HG02973 (cell line): Measurements from ENCODE around the gene ZNF771.
"Not testable (repeated sequence)": the region's sequence is repeated elsewhere in the genome, so short reads cannot be mapped to it uniquely, and the experiment has no call there.

Experiments
- ATAC-seq: cut with Tn5 transposase; IDR thresholded peaks from one replicate; pipeline ENCODE4 v1.9.1; 2021; ENCODE audit warnings: moderate library complexity; ENCODE audit not compliant: unreplicated experiment

Gene ZNF771

DNA sequence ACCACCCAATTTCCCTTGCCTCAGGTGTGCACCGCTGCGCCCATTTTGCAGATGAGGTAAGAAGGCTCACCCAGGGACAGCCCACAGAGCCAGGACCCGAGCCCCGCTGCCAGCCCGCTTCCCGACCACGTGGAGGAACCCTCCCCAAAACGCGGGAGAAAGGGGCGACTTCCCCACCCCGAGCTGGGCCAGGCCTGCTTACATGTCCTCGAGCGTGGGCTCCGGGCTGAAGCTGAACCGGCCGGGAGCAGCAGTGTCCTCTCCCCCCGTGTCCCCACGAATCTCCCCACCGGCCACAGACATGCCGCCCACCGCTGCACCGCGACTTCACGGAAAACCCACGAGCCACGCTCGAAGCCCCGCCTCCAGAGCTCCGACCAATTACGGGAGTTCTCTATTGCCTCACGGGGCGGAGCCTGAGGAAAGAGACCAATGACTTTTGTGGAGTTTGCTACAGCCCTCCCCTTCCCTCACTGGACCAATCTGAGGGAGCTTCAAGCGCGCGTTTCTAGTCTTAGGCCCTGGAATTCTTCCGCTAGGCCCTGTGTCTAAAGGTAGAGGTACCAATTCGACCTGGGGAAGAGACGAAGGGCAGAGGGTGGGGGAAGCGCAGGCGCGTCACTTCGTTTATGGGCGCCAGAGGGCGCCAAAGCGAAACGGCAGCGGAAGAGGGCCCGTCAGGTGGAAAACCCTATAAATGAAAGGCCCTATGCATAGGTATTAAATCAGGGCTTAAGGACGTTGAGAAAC lies 22.4 kb downstream of the ZNF771 start, which contains the start of gene DCTPP1:
DCTPP1 (minus strand) TSS at position 353 of the 750 bp plus-strand sequence; CDS start at position 303, 50 bp downstream.
- peak; percentile 95 for ATAC-seq

DNA sequence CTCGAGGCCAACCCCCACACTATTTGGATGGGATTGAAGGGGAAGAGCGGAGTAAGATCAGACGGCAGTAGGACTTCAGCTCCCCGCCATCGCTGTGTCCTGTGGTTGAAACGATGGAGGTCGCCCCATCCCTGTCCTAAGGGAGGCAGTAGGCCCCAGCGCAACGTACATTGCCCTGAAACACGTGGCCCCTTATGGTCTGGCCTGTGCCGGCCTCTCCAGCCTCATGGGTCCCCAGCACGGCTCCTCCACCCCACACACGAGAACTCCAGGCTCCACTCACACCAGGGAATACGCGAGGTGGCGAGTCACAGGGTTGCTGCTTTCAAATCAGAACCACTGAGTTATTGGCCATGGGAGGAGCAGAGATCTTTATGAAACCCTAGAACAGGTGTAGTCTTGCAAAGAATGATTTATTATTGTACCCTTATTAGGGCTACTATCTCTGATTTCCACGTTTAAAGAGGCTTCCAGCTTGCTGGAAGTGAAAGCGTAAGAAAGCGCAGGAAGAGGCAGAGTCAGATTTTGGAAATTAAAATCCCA lies 23.1 kb downstream of the ZNF771 start:
- peak; percentile 3 for ATAC-seq

DNA sequence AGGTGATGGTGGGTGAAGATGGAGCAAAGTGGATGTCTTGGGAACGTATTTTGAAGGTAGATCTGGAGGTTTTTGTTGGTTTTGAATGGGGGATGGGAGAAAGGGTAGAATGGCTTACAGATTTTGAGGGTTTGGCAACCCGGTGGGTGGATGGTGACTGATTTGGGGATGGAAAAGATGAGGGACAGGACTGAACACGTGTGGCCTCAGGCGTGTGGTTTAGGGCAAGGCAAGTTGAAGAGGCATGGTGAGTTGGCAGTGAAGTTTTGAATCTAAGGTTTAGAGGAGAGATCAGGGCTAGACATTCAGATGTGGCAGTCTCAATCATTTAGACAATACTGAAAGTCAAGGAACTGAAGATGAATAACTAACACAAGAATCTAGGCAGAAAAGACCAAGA lies 27.4 kb downstream of the ZNF771 start:
- no peak for ATAC-seq

DNA sequence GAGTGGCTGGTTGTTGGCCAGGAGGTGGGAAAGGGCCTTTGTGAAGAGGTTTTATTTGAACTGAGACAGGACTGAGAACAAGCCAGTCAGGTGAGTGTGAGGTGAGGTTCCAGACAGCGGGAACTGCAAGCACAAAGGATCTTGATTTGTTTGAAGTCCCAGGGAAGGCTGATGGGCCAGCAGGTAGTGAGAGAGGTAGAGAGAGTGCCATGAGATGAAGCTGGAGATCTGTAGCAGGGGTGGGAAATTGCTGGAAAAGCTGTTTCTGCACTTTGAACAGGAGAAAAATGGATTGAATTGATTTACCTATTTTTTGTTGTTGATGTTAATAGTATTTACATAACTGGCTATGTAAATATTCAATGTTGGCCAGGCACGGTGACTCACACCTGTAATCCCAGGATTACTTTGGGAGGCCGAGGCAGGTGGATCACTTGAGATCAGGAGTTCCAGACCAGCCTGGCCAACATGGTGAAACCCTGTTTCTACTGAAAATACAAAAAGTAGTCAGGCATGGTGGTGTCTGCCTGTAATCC lies 30.2 kb downstream of the ZNF771 start:
- no peak for ATAC-seq

DNA sequence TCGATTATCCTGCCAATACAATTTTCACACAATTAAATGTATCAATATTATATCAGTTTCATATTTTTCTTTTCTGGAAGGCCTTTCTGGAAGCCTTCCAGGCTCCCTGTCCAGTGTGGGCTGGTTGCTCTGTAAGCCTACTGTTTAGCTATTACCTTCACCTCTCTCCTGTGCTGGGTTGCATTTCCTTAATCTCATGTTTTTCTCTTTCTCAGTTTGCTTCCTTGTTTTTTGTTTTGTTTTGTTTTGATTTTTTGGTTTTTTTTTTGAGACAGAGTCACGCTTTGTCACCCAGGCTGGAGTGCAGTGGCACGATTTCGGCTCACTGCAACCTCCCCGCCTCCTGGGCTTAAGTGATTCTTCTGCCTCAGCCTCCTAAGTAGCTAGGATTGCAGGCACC lies 31.4 kb downstream of the ZNF771 start:
- no peak for ATAC-seq

DNA sequence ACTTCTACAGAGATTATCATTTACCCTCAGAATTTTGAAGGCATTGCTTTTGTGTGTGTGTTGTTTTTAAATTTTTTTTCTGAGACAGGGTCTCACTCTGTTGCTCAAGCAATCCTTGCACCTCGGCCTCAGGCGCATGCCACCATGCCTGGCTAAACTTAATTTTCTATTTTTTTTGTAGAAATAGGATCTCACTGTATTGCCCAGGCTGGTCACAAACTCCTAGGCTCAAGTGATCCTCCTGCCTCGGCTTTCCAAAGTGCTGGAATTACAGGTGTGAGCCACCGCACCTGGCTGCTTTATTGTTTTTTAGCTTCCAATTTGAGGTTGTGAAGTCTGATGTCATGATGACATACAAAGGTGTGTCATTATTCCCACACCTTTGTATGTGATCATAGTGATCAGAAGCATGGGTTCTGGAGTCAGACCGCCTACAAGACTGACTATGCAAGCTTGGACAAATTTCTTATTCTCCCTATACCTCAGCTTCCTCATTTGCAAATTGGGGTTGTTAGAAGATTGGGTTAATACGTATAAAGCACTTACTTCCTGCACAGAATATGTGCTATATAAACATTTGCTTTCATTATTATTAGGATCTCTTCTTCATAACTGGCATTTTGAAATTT lies 32.4 kb downstream of the ZNF771 start:
- no peak for ATAC-seq

DNA sequence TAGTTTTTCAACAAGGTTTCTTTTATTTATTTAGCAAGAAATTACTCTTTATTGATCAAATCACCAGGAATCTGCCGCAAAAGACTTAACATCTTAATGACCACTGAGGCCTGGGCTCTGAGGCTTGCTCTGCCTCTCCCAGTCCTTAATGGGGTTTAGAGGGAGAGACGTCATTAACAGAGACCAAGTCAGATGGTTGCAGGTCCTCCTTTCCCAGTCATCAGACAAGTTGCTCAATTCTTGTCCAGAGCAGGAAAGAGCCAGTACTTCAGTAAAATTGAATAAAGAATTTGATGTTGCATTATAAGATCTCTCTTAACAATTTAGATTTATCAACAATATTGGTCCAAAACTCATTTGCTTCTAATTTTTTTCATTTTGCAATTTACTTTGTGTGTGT lies 36.2 kb downstream of the ZNF771 start:
- ATAC-seq = no peak

DNA sequence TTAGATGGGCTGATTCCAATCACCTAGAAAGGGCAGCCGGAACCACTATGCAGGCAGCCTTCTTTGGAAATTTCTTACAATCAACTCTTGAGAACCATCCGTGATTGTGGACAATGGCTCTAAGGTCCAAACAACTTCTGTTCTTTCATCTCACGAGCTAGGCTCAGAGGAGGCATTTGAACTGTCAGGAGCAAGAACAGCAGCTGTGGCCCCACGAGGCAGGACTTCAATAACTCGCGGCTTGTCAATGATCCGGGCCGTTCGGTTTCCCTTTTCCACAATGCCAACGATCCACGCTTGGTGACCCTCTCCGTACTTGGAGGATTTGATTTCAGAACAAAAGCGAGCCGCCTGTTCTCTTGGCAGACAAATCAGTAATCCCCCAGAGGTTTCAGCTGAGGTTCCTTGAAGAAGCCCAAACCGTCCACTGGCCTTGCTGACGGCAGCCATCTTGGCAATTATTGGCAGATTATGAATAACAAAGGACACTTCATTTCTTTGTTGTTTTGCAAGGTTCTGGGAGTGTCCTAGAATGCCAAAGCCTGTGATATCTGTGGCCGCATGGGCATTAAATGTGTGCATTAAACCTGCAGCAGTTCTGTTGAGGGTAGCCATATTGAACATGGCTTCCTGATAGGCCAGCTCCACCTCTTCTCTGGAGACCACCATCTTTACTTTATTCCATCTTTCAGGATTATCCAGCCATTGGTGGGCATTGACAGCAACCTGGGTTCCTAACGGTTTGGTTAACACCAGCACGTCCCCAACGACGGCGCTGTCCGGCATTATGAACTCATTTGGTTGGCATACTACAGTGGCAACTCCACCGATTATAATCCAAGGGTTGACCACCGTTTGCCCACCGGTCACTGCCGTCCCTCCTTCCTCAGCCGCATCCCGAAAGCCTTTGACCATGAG lies 37.1 kb downstream of the ZNF771 start:
- no peak for ATAC-seq

DNA sequence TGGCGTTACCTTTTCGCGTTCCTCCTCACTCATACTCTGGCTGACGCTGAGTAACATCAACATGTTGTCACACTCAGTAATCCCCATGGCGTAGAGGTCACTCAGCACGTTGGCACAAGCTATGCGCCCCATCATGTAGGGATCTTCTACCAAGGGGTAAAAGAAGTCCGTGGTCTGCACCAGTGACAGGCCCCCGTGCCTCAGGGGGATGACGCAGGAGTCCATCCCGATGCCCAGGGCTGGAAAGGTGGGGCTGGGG lies 37.7 kb downstream of the ZNF771 start:
- ATAC-seq = peak; percentile 11

GRCh38 chr16:30445408-30446202 lies 38.2 kb downstream of the ZNF771 start, which contains the start of gene SEPHS2:
Gene SEPHS2 (minus strand): TSS chr16:30445874. CDS start chr16:30445727, 147 bp downstream.
- ATAC-seq = peak; percentile 77

GRCh38 chr16:30446203-30446595 lies 38.8 kb downstream of the ZNF771 start:
- no peak for ATAC-seq

DNA sequence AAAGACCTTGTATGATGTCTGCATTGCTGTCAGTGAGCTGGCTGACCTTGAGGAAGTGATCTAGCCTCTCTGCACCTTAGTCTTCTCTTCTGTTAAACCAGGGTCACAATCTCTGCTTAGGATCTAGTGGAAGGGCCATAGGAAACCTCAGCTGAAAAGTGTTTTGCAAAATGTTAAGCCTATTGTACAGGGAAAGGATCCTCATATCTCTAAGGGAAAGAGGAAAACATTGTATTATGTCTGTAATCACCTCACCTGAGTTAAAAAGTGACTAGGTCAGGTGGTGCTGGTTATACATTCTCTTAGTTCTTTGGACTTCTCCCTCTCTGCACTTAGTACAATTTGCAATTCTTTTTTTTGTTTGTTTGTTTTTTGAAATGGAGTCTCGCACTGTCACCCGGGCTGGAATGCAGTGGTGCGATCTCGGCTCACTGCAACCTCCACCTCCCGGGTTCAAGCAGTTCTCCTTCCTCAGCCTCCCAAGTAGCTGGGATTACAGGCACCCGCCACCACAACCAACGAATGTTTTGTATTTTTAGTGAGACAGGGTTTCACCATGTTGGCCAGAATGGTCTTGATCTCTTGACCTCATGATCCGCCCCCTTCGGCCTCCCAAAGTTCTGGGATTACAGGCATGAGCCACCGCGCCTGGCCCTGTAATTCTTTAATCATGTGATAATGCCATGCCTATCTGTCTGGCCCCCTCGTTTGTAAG lies 40.3 kb downstream of the ZNF771 start:
- no peak for ATAC-seq

- no peak for ATAC-seq
Observed at GRCh38 chr16:30449116-30449435, 41.7 kb downstream of the ZNF771 start.

- ATAC-seq = not testable (repeated sequence)
Observed at GRCh38 chr16:30452709-30453580, 45.5 kb downstream of the ZNF771 start.

- ATAC-seq = no peak
Observed at GRCh38 chr16:30456302-30456701, 48.9 kb downstream of the ZNF771 start.

DNA sequence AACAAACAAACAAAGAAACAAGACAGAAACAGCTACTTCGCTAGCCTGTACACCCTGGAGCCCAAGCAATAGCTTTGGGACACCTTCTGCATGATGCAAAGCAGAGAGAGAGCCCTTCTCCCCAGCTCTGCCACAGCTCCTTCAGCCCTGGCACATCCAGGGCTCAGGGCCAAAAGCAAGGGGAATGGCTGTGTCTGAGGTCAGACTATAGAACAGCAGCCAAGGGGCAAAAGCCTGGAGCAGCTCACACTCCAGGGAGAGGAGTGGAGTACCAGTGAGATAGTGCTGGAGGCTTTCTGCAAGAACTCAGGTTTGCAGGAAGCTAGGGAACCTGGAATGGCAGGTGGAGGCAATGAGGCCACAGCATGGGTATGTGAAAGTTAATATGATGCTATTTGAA lies 49.9 kb downstream of the ZNF771 start:
- no peak for ATAC-seq

GRCh38 chr16:30457743-30458560 lies 50.5 kb downstream of the ZNF771 start:
- no peak for ATAC-seq
